ENCODE data around the gene DVL2. TPM values are rescaled to one million over a fixed set of nuclear protein-coding genes. Genes with fewer than 3 reads are reported as not detected.

The DVL2 gene
- total RNA-seq, 3 donors from 2014 or later: 32.0 to 58.2 (median 47.9) TPM

- Histone ChIP-seq H3K27ac (peak overlapping the region in 1 of 2 donors; percentile 5), H3K36me3 (no peaks in the 10 kb centered on the region), H3K27me3 (no peaks in the 10 kb centered on the region), H3K4me1 (no peaks in the 10 kb centered on the region), H3K4me3 (peak overlapping the region in 1 of 3 donors; percentile 11), H3K9me3 (no peaks in the 10 kb centered on the region)
- TF ChIP-seq CTCF (IDR thresholded peaks at IDR 0.05) (no peak), POLR2AphosphoS5 (IDR thresholded peaks at IDR 0.05) (no peak), POLR2A (IDR thresholded peaks at IDR 0.05) (no peak)
- DNase-seq (ENCODE audit: low spot score in 2 of 2): no peak
- intact Hi-C loops (cut with DNase I; ENCODE audit: low total_unique reads): no loop called here
Measured at GRCh38 chr17:7208027-7208571, 26.2 kb downstream of the DVL2 start.

- Histone ChIP-seq H3K9me3 (no peaks in the 10 kb centered on the region), H3K4me1 (no peaks in the 10 kb centered on the region), H3K27ac (peak overlapping the region; percentile 17 to 32), H3K27me3 (no peaks in the 10 kb centered on the region), H3K4me3 (peak overlapping the region in 1 of 3 donors; percentile 11), H3K36me3 (no peaks in the 10 kb centered on the region)
- intact Hi-C loops (cut with DNase I; ENCODE audit: low total_unique reads): no loop called here
- no peak for TF ChIP-seq POLR2AphosphoS5 (IDR thresholded peaks at IDR 0.05)
- no peak for TF ChIP-seq CTCF (IDR thresholded peaks at IDR 0.05)
- TF ChIP-seq POLR2A (IDR thresholded peaks at IDR 0.05): no peak
- no peak for DNase-seq (ENCODE audit: low spot score in 2 of 2)
Measured at GRCh38 chr17:7207120-7208001, 27.0 kb downstream of the DVL2 start.

- DNase-seq (ENCODE audit: low spot score in 2 of 2): no peak
- Histone ChIP-seq H3K27ac (peak overlapping the region; percentile 68 to 81), H3K27me3 (no peaks in the 10 kb centered on the region), H3K36me3 (no peaks in the 10 kb centered on the region), H3K4me1 (no peaks in the 10 kb centered on the region), H3K9me3 (no peaks in the 10 kb centered on the region), H3K4me3 (peak overlapping the region; percentile 45 to 71 (median 55))
- intact Hi-C loops (cut with DNase I; ENCODE audit: low total_unique reads): no loop called here
- TF ChIP-seq POLR2AphosphoS5 (IDR thresholded peaks at IDR 0.05) (no peak), CTCF (IDR thresholded peaks at IDR 0.05) (no peak), POLR2A (IDR thresholded peaks at IDR 0.05) (no peak)
Measured at GRCh38 chr17:7205561-7205960, 28.8 kb downstream of the DVL2 start.

GRCh38 chr17:7204828-7205461, 29.4 kb downstream of the DVL2 start:
- H3K9me3 ChIP-seq: no peaks in the 10 kb centered on the region
- H3K36me3 ChIP-seq: no peaks in the 10 kb centered on the region
- TF ChIP-seq CTCF (IDR thresholded peaks at IDR 0.05): no peak
- peak; percentile 45 for TF ChIP-seq POLR2A (IDR thresholded peaks at IDR 0.05)
- peak in 2 of 3 donors; percentile 31 to 61 for TF ChIP-seq POLR2AphosphoS5 (IDR thresholded peaks at IDR 0.05)
- H3K27ac ChIP-seq: peak overlapping the region; percentile 68 to 81
- peak overlapping the region; percentile 45 to 71 (median 55) for H3K4me3 ChIP-seq
- no peaks in the 10 kb centered on the region for H3K27me3 ChIP-seq
- DNase-seq (ENCODE audit: low spot score in 2 of 2): peak; percentile 61 to 73
- no peaks in the 10 kb centered on the region for H3K4me1 ChIP-seq
- intact Hi-C loops (cut with DNase I; ENCODE audit: low total_unique reads): no loop called here
